ENCODE measurements around the gene SPDYE16.
A peak's percentile ranks its signal among the peaks of the same experiment; 100 is the strongest.
"Not testable (repeated sequence)": the region's sequence is repeated elsewhere in the genome, so short reads cannot be mapped to it uniquely, and the experiment has no call there.

Gene SPDYE16

GRCh38 chr7:76543197-76543596 lies at the start of gene SPDYE16:
SPDYE16 (minus strand) TSS chr7:76543297; CDS start chr7:76541459, 1,838 bp downstream.
- FAIRE-seq; DNase-seq (ENCODE audit: extremely low spot score, insufficient read length, low read depth): not testable (repeated sequence)

GRCh38 chr7:76592694-76593093 lies 49.6 kb upstream of the SPDYE16 start:
- not testable (repeated sequence) for FAIRE-seq; DNase-seq (ENCODE audit: extremely low spot score, insufficient read length, low read depth)

- not testable (repeated sequence) for FAIRE-seq; DNase-seq (ENCODE audit: extremely low spot score, insufficient read length, low read depth)
These were observed 48.7 kb upstream of the SPDYE16 start for GRCh38 chr7:76591602-76592304.

- not testable (repeated sequence) for DNase-seq (ENCODE audit: extremely low spot score, insufficient read length, low read depth); FAIRE-seq
These were observed 47.9 kb upstream of the SPDYE16 start for GRCh38 chr7:76591033-76591432.

GRCh38 chr7:76588586-76588985 lies 45.5 kb upstream of the SPDYE16 start:
- FAIRE-seq, result peak; percentile 44

GRCh38 chr7:76586585-76587315 lies 43.7 kb upstream of the SPDYE16 start:
- not testable (repeated sequence) for FAIRE-seq; DNase-seq (ENCODE audit: extremely low spot score, insufficient read length, low read depth)

More at GRCh38 chr7:76588586-76588985, 45.5 kb upstream of the SPDYE16 start:
- DNase-seq (ENCODE audit: extremely low spot score, insufficient read length, low read depth), result not testable (repeated sequence)

GRCh38 chr7:76583636-76584281 lies 40.7 kb upstream of the SPDYE16 start:
- not testable (repeated sequence) for DNase-seq (ENCODE audit: extremely low spot score, insufficient read length, low read depth); FAIRE-seq

- not testable (repeated sequence) for DNase-seq (ENCODE audit: extremely low spot score, insufficient read length, low read depth)
These were observed 39.9 kb upstream of the SPDYE16 start for GRCh38 chr7:76582848-76583631.

GRCh38 chr7:76575919-76576655 lies 33.0 kb upstream of the SPDYE16 start:
- FAIRE-seq, result not testable (repeated sequence)

More at GRCh38 chr7:76582848-76583631, 39.9 kb upstream of the SPDYE16 start:
- FAIRE-seq, result not testable (repeated sequence)

GRCh38 chr7:76575431-76575830 lies 32.3 kb upstream of the SPDYE16 start:
- not testable (repeated sequence) for DNase-seq (ENCODE audit: extremely low spot score, insufficient read length, low read depth)
- FAIRE-seq, result peak; percentile 5

More at GRCh38 chr7:76575919-76576655, 33.0 kb upstream of the SPDYE16 start:
- not testable (repeated sequence) for DNase-seq (ENCODE audit: extremely low spot score, insufficient read length, low read depth)

- DNase-seq (ENCODE audit: extremely low spot score, insufficient read length, low read depth); FAIRE-seq: not testable (repeated sequence)
These were observed 29.2 kb upstream of the SPDYE16 start for GRCh38 chr7:76572296-76572695.

GRCh38 chr7:76570324-76570775 lies 27.3 kb upstream of the SPDYE16 start:
- not testable (repeated sequence) for DNase-seq (ENCODE audit: extremely low spot score, insufficient read length, low read depth); FAIRE-seq

GRCh38 chr7:76568742-76569141 lies 25.6 kb upstream of the SPDYE16 start:
- FAIRE-seq; DNase-seq (ENCODE audit: extremely low spot score, insufficient read length, low read depth): not testable (repeated sequence)

GRCh38 chr7:76567753-76568152 lies 24.7 kb upstream of the SPDYE16 start:
- FAIRE-seq, result peak; percentile 38
- DNase-seq (ENCODE audit: extremely low spot score, insufficient read length, low read depth), result not testable (repeated sequence)

- not testable (repeated sequence) for DNase-seq (ENCODE audit: extremely low spot score, insufficient read length, low read depth); FAIRE-seq
These were observed 24.2 kb upstream of the SPDYE16 start for GRCh38 chr7:76567311-76567710.

GRCh38 chr7:76565001-76565400 lies 21.9 kb upstream of the SPDYE16 start:
- DNase-seq (ENCODE audit: extremely low spot score, insufficient read length, low read depth); FAIRE-seq: not testable (repeated sequence)

- not testable (repeated sequence) for FAIRE-seq; DNase-seq (ENCODE audit: extremely low spot score, insufficient read length, low read depth)
These were observed 18.2 kb upstream of the SPDYE16 start for GRCh38 chr7:76561342-76561741.

- not testable (repeated sequence) for DNase-seq (ENCODE audit: extremely low spot score, insufficient read length, low read depth); FAIRE-seq
These were observed 17.1 kb upstream of the SPDYE16 start for GRCh38 chr7:76560157-76560556.

All from GM18507 (cell line).